ENCODE results near the gene SHROOM4. TPM values are rescaled to one million over a fixed set of nuclear protein-coding genes. Genes with fewer than 3 reads are reported as not detected.

SHROOM4 gene
- total RNA-seq, 6 experiments from 2014 or later = 0.55 to 2.0 (median 1.2) TPM

DNA sequence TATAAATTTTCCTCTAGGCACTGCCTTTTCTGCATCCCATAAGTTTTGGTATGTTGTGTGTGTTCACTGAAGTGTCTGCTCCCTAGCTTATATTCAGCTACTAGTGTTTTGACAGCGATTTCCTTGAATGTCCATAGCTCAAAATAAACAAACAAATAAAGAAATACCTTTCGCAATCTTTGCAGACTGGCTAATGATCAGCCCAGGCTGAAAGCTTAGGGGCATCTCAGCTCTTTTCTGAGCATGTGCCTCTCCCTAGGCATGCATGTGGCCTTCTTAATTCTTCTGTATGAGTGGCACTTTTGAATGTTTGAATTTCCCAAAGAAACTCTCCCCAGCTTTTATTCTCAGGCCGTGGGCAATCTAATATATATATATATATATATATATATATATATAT is 44.6 kb upstream of the SHROOM4 start:
- DNase-seq (no peak), ATAC-seq (peak; percentile 59 to 82 (median 60))
- no peaks in the 10 kb centered on the region for H3K36me3 ChIP-seq
- H3K4me1 ChIP-seq = peaks cover 0 to 14% (median 0%) of the 10 kb centered on the region in 4 donors
- intact Hi-C loops (cut with DNase I) = no loop called here
- TF ChIP-seq POLR2A (IDR thresholded peaks at IDR 0.05) = no peak
- TF ChIP-seq, protein P1, sequence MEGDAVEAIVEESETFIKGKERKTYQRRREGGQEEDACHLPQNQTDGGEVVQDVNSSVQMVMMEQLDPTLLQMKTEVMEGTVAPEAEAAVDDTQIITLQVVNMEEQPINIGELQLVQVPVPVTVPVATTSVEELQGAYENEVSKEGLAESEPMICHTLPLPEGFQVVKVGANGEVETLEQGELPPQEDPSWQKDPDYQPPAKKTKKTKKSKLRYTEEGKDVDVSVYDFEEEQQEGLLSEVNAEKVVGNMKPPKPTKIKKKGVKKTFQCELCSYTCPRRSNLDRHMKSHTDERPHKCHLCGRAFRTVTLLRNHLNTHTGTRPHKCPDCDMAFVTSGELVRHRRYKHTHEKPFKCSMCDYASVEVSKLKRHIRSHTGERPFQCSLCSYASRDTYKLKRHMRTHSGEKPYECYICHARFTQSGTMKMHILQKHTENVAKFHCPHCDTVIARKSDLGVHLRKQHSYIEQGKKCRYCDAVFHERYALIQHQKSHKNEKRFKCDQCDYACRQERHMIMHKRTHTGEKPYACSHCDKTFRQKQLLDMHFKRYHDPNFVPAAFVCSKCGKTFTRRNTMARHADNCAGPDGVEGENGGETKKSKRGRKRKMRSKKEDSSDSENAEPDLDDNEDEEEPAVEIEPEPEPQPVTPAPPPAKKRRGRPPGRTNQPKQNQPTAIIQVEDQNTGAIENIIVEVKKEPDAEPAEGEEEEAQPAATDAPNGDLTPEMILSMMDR (IDR thresholded peaks at IDR 0.05) = no peak
- no peaks in the 10 kb centered on the region for H3K9me3 ChIP-seq
- no peak overlapping the region for H3K27ac ChIP-seq
- WGBS (ENCODE audit: insufficient coverage, low coverage, low lambda C conversion rate, missing lambda C conversion rate) = 25% methylated on average over 3 of the region's 3 CpGs
- no peaks in the 10 kb centered on the region for H3K27me3 ChIP-seq
- H3K4me3 ChIP-seq = no peak overlapping the region

DNA sequence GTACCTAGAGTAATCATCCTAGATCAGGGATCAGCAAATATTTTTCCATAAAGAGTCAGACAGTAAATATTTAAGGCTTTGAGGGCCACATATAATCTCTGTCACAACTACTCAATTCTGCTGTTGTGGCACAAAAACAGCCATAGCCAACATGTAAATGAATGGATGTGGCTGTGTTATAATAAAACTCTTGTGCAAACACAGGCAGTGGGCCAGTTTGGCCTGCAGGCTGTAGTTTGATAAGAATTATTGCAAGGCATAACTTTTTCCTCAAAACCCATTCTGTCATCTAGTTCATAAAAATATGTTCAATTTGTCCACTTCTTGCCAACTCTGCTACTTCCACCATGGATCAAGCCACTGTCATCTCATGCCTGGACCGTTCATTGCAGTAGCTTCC is 39.4 kb upstream of the SHROOM4 start:
- DNase-seq = no peak
- no peaks in the 10 kb centered on the region for H3K36me3 ChIP-seq
- no peak for TF ChIP-seq POLR2A (IDR thresholded peaks at IDR 0.05)
- TF ChIP-seq, protein P1 (IDR thresholded peaks at IDR 0.05) = no peak
- no peaks in the 10 kb centered on the region for H3K27me3 ChIP-seq
- peaks cover 0 to 6% (median 0%) of the 10 kb centered on the region in 4 donors for H3K4me1 ChIP-seq
- H3K27ac ChIP-seq = no peak overlapping the region
- 13% methylated on average over 1 of the region's 1 CpG for WGBS (ENCODE audit: insufficient coverage, low coverage, low lambda C conversion rate, missing lambda C conversion rate)
- no peaks in the 10 kb centered on the region for H3K9me3 ChIP-seq
- intact Hi-C loops (cut with DNase I) = no loop called here
- no peak overlapping the region for H3K4me3 ChIP-seq
- ATAC-seq = peak in 1 of 4 donors; percentile 52

DNA sequence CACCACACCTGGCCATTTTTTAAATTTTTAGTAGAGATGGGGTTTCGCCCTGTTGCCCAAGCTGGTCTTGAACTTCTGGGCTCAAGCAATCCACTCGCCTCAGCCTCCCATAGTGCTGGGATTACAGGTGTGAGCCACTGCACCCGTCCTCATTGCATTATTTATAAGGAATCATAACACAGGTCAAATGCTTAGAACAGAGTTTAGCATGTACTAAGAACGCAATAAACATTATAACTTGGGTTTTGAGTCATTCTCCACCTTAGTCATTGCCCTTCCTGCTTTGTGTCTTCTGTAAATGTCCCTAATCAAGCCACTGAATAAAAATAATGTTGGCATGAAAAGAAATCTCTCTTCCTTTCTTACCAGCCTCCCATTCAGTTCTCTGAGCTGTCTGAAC is 38.5 kb upstream of the SHROOM4 start:
- Histone ChIP-seq H3K4me1 (no peaks in the 10 kb centered on the region), H3K27me3 (no peaks in the 10 kb centered on the region), H3K9me3 (no peaks in the 10 kb centered on the region), H3K36me3 (no peaks in the 10 kb centered on the region), H3K4me3 (no peak overlapping the region), H3K27ac (no peak overlapping the region)
- intact Hi-C loops (cut with DNase I) = no loop called here
- 74% methylated on average over 4 of the region's 4 CpGs for WGBS (ENCODE audit: insufficient coverage, low coverage, low lambda C conversion rate, missing lambda C conversion rate)
- no peak for DNase-seq
- TF ChIP-seq, protein P1 (IDR thresholded peaks at IDR 0.05) = no peak
- no peak for TF ChIP-seq POLR2A (IDR thresholded peaks at IDR 0.05)
- no peak for ATAC-seq

DNA sequence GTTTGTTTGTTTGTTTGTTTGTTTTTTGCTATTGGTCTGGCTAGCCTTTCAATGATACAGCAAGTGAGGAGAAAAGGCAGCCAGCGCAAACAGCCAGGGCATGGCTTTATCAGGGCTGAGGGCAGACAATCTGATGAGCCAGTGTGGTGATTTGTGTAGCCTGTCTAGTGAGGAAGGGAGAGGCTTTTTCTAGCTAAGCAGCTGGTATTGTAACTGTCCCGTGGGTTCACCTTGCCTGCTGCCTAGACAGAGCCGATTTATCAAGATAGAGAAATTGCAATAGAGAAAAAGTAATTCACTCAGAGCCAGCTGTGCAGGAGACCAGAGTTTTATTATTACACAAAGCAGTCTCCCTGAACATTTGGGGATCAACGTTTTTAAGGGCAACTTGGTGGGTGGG is 28.2 kb upstream of the SHROOM4 start:
- TF ChIP-seq POLR2A (IDR thresholded peaks at IDR 0.05) = no peak
- TF ChIP-seq, protein P1 (IDR thresholded peaks at IDR 0.05) = no peak
- DNase-seq (no peak), ATAC-seq (no peak)
- H3K27ac ChIP-seq = no peak overlapping the region
- H3K27me3 ChIP-seq = no peaks in the 10 kb centered on the region
- no peaks in the 10 kb centered on the region for H3K4me1 ChIP-seq
- H3K36me3 ChIP-seq = no peaks in the 10 kb centered on the region
- 48% methylated on average over 4 of the region's 4 CpGs for WGBS (ENCODE audit: insufficient coverage, low coverage, low lambda C conversion rate, missing lambda C conversion rate)
- H3K4me3 ChIP-seq = no peak overlapping the region
- H3K9me3 ChIP-seq = no peaks in the 10 kb centered on the region
- intact Hi-C loops (cut with DNase I) = no loop called here

DNA sequence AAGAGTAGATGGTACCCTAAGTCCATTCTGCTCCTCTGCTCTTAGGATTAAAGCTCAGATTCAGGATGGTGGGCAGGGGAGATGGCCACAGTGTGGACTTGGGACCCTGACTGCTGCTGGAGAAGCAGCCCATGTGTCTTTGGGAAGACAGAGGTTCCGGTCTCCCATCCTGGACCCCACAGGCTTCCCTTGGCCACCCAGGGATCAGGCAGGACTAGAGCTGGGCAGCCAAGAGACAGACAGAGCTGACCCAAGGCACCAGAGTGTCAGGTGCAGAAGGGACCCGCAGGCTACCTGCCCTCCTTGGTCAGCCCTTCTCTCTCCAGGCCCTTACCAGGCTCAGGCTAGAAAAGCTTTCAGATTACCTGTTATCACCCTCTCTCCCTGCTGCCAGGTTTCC is 25.7 kb upstream of the SHROOM4 start:
- Histone ChIP-seq H3K27me3 (no peaks in the 10 kb centered on the region), H3K4me3 (no peak overlapping the region), H3K36me3 (no peaks in the 10 kb centered on the region), H3K27ac (no peak overlapping the region), H3K4me1 (no peaks in the 10 kb centered on the region), H3K9me3 (no peaks in the 10 kb centered on the region)
- no CpG with 5 or more reads among the region's 2 CpGs for WGBS (ENCODE audit: insufficient coverage, low coverage, low lambda C conversion rate, missing lambda C conversion rate)
- intact Hi-C loops (cut with DNase I) = no loop called here
- ATAC-seq (peak in 1 of 4 donors; percentile 30), DNase-seq (no peak)
- TF ChIP-seq, protein P1 (IDR thresholded peaks at IDR 0.05) = no peak
- no peak for TF ChIP-seq POLR2A (IDR thresholded peaks at IDR 0.05)

All from right lobe of liver (tissue), 6 donors.